Upper lobe of right lung (tissue), 1 donor: ENCODE measurements around the gene PLS1. TPM values are rescaled to one million over a fixed set of nuclear protein-coding genes. Genes with fewer than 3 reads are reported as not detected.
A peak's percentile ranks its signal among the peaks of the same experiment; 100 is the strongest.
"Not testable (repeated sequence)": the region's sequence is repeated elsewhere in the genome, so short reads cannot be mapped to it uniquely, and the experiment has no call there.

Source experiments
- ATAC-seq: fragments of 200-7000 bp; cut with Tn5 transposase; one replicate; pipeline ENCODE4 v1.9.1; 2020; ENCODE audit warnings: mild to moderate bottlenecking, moderate library complexity
- DNase-seq: peaks from one replicate; pipeline ENCODE4 v3.0.0-alpha.2; 2020
- H3K27ac ChIP-seq: fragments of 200-600 bp; one replicate; pipeline ENCODE4 v1.8.0; 2022
- H3K27me3 ChIP-seq: fragments of 200-600 bp; one replicate; pipeline ENCODE4 v1.8.0; 2022; ENCODE audit warnings: mild to moderate bottlenecking
- H3K36me3 ChIP-seq: fragments of 200-600 bp; one replicate; pipeline ENCODE4 v1.8.0; 2022
- H3K4me1 ChIP-seq: fragments of 200-600 bp; one replicate; pipeline ENCODE4 v1.8.0; 2022
- H3K4me3 ChIP-seq: fragments of 200-600 bp; one replicate; pipeline ENCODE4 v1.8.0; 2022; ENCODE audit warnings: mild to moderate bottlenecking
- H3K9me3 ChIP-seq: fragments of 200-600 bp; one replicate; pipeline ENCODE4 v1.8.0; 2022
- intact Hi-C: fragments of 100-400 bp; cut with DNase I; formaldehyde crosslinking; loops from one replicate; pipeline ENCODE4 v1.11.0; 2022
- total RNA-seq: library from RNA; stranded (reverse); fragmentation: NEBNext Ultra II Directional; extraction: Animal tissue kit (Norgen Biotek cat#: 25700); gene quantifications from one replicate; pipeline ENCODE4 v1.2.1, GENCODE V29; 2021
- TF ChIP-seq, protein P1 (sequence below): fragments of 200-600 bp; IDR thresholded peaks from one replicate; pipeline ENCODE4 v1.8.0; 2022; ENCODE audit warnings: antibody characterized with exemption
- donor health status: DM: no; HTN: yes; CAD: no; lungs with severe emphysema.

PLS1 gene
- total RNA-seq, 1 donor from 2014 or later, result 26.0 TPM

DNA sequence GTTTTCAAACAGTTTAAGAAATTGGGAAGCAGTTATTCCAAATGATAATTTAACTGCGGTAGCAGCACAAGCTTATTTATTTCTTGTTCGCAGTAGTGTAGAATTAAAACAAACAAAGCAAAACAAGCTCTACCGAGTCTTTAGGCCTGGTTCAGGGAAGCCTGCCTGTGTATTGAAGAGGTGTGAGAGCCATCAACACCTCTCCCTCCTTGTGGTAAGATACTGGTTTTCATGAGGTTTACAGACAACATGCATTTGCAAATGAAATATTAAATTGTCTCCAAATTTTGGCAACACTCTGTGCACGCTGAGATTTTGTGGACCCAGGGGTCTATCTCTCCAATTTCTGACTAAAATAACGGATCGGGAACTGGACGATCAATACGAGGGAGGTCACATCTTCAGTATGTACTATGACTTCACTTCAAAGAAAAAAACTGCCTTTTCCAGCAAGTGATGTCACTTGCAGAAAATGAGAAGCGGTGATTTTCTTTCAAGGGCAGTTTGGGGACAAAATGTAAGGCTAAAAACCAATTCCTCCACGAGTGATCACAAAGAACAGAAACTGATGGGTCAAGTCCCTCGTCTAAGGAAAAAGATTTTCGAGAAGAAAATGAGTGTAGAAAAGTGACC is 18.4 kb upstream of the PLS1 start:
- ATAC-seq, result no peak
- Histone ChIP-seq H3K4me3 (peak overlapping the region; percentile 98), H3K36me3 (no peaks in the 10 kb centered on the region), H3K27ac (peak overlapping the region; percentile 97), H3K4me1 (peaks cover 21% of the 10 kb centered on the region), H3K9me3 (no peaks in the 10 kb centered on the region), H3K27me3 (no peaks in the 10 kb centered on the region)
- DNase-seq, result no peak
- intact Hi-C loops, result no loop called here
- TF ChIP-seq, protein P1, sequence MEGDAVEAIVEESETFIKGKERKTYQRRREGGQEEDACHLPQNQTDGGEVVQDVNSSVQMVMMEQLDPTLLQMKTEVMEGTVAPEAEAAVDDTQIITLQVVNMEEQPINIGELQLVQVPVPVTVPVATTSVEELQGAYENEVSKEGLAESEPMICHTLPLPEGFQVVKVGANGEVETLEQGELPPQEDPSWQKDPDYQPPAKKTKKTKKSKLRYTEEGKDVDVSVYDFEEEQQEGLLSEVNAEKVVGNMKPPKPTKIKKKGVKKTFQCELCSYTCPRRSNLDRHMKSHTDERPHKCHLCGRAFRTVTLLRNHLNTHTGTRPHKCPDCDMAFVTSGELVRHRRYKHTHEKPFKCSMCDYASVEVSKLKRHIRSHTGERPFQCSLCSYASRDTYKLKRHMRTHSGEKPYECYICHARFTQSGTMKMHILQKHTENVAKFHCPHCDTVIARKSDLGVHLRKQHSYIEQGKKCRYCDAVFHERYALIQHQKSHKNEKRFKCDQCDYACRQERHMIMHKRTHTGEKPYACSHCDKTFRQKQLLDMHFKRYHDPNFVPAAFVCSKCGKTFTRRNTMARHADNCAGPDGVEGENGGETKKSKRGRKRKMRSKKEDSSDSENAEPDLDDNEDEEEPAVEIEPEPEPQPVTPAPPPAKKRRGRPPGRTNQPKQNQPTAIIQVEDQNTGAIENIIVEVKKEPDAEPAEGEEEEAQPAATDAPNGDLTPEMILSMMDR, result no peak

DNA sequence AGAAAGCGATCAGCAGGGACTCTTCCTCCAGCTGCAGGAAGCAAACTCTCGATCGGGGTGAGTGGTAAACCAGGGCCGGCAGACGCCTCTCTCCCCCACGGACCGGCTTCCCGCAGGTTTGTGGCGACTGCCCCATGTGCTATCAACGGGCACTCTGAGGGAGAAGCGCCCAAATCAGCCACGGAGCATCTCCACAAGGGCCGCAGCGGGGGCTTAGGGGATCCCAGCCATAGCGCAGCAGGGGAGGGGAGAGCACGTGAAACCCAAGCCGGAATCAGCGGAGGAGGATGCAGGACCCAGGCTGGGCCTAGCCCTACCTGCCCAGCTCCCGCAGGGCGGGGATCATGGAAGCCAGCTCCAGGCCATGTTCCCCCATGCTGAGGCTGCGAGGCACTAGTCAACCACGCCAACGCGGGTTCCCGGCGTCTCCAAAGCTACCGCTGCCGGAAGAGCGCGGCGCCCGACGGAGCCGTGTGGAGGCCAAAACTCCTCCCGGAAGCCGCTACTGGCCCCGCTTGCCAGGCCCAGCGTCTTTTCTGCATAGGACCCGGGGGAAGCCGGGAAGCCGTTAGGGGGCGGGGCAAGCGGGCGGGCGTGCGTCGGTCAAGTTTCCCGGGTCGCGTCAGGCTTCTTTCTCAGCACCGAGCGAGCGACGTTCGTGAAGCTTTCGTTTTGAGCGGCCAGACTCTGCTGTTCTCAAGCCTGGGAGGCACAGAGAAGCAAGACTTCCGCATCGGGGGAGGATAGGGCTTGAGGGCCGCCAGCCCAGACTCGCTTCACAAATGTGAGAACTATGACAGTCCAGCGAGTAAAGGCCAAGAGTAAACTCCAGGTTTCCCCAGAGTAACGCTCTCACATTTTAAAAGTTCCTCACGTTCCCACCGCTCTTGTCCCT is 17.6 kb upstream of the PLS1 start, which contains the start of gene ATR:
Gene ATR (minus strand): TSS at position 405 of the 895 bp plus-strand sequence. CDS start 29 bp downstream, at position 376.
- peak within 1 kb of the TSS; percentile 97 for H3K27ac ChIP-seq
- H3K27me3 ChIP-seq, result no peaks in the 10 kb centered on the region
- TF ChIP-seq, protein P1, result no peak
- peaks cover 21% of the 10 kb centered on the region for H3K4me1 ChIP-seq
- H3K9me3 ChIP-seq, result no peaks in the 10 kb centered on the region
- H3K36me3 ChIP-seq, result no peaks in the 10 kb centered on the region
- H3K4me3 ChIP-seq, result peak within 1 kb of the TSS; percentile 98
- intact Hi-C loops, result no loop called here
- ATAC-seq (peak; percentile 99), DNase-seq (peak; percentile 99)

DNA sequence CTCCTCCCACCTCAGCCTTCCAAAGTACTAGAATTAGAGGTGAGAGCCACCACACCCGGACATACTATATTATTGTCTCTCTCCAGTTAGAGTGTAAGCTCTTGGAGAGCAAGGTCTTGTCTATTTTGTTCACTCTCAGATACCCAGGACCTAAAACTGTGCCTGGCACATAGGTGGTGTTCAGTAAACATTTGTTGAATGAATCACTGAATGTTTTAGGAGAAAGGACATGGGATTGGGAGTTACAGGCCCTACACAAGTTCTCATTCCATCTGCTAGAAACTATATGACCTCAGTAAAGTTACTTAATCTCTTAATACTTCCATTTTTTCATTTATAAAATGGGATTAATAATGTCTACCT is 16.2 kb upstream of the PLS1 start:
- intact Hi-C loops, result loop anchor here (10.0 kb wide), 1 partner anchor 405 kb away; no protein-coding TSS in a partner anchor
- Histone ChIP-seq H3K27ac (no peak overlapping the region), H3K4me1 (peaks cover 21% of the 10 kb centered on the region), H3K27me3 (peaks cover 6% of the 10 kb centered on the region), H3K4me3 (no peak overlapping the region), H3K36me3 (no peaks in the 10 kb centered on the region), H3K9me3 (no peaks in the 10 kb centered on the region)
- TF ChIP-seq, protein P1, result no peak
- DNase-seq (no peak), ATAC-seq (no peak)

DNA sequence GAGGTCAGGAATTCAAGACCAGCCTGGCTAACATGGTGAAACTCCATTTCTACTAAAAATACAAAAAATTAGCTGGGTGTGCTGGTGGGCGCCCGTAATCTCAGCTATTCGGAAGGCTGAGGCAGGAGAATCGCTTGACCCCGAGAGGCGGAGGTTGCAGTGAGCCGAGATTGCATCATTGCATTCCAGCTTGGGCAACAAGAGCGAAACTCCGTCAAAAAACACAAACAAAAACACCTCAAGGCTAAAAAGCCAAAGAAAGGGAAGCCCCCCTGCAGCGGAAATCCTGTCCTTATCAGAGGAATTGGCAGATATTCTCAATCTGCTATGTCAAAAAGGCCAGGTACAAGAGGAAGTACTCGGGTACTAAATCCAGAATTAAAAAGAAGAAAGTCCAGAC is 15.1 kb upstream of the PLS1 start:
- H3K27me3 ChIP-seq, DNase-seq, ATAC-seq, H3K4me3 ChIP-seq, H3K36me3 ChIP-seq, H3K9me3 ChIP-seq, H3K27ac ChIP-seq: not testable (repeated sequence)
- H3K4me1 ChIP-seq, result peaks cover 21% of the 10 kb centered on the region
- intact Hi-C loops, result loop anchor here (10.0 kb wide), 1 partner anchor 404 kb away; no protein-coding TSS in a partner anchor

DNA sequence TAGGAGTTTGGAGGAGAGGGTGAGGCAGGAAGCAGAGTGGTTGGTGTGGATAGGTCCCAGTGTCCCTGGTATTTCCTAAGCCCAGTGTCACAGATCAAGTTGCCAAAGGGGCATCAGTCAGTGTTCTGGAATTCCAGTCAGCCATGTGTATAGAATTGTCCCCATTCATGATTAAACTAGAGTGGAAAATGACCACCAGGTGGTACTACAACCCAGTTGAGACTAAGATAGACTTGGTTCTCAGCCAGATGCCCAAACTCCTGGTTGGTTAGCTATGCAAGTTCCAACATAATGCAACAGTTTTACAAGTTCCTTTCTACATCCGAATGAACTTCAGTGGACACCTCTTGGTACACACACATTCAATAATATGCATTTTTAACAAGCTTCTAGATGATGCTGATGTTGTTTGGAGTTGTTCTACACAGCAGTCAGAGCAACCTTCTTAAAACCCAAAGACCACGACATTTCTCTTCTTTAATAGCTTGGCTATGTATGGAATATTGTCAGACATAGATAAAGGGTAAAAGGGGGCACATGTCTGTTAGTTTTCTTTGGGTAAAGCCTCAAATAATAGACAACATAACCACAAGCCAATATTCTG is 9.3 kb upstream of the PLS1 start:
- TF ChIP-seq, protein P1, result peak; percentile 59
- peak; percentile 95 for ATAC-seq
- peaks cover 6% of the 10 kb centered on the region for H3K27me3 ChIP-seq
- no peak overlapping the region for H3K4me3 ChIP-seq
- no peak for DNase-seq
- H3K27ac ChIP-seq, result no peak overlapping the region
- H3K36me3 ChIP-seq, result no peaks in the 10 kb centered on the region
- H3K9me3 ChIP-seq, result no peaks in the 10 kb centered on the region
- intact Hi-C loops, result loop anchor here (10.0 kb wide), 1 partner anchor 398 kb away; no protein-coding TSS in a partner anchor
- H3K4me1 ChIP-seq, result no peaks in the 10 kb centered on the region
